Posterior vena cava (tissue), 2 donors: ENCODE measurements around the gene ACTR6. TPM values are rescaled to one million over a fixed set of nuclear protein-coding genes. Genes with fewer than 3 reads are reported as not detected.
A peak's percentile ranks its signal among the peaks of the same experiment; 100 is the strongest.
"Not testable (repeated sequence)": the region's sequence is repeated elsewhere in the genome, so short reads cannot be mapped to it uniquely, and the experiment has no call there.

Experiments
- DNase-seq: peaks from one replicate; pipeline ENCODE4 v3.0.0-alpha.2; 2020; ENCODE audit warnings: low spot score
- intact Hi-C, 2 donors: fragments of 100-400 bp; cut with DNase I; formaldehyde crosslinking; loops; one replicate each; pipeline versions ENCODE4 v1.14.1 to v1.14.2; 2022 to 2023
- microRNA-seq, 2 donors: library from miRNA; unstranded; fragments of <30 nt; microRNA quantifications; one replicate each; pipeline ENCODE4 v1.2.0, GENCODE V29; 2020 to 2021; ENCODE audit warnings: borderline microRNAs expressed in 2 of 2
- total RNA-seq, 2 donors: library from RNA; stranded (reverse); fragmentation: NEBNext Ultra II Directional; extraction: Animal tissue kit (Norgen Biotek cat#: 25700); gene quantifications; one replicate each; pipeline ENCODE4 v1.2.1, GENCODE V29; 2021
- donor health status: DM: yes; HTN: yes; CAD: no.
- donor health status: DM: yes; HTN: yes; CAD: no.

The ACTR6 gene
- total RNA-seq, 2 donors from 2014 or later = 26.5 to 32.8 TPM

GRCh38 chr12:100249941-100250340 is 49.3 kb downstream of the ACTR6 start:
- DNase-seq = no peak
- intact Hi-C loops = no loop called here

- intact Hi-C loops = no loop called here
- DNase-seq = no peak
These were observed 51.3 kb downstream of the ACTR6 start for GRCh38 chr12:100251917-100252316.

GRCh38 chr12:100253437-100253836 is 52.8 kb downstream of the ACTR6 start:
- intact Hi-C loops = no loop called here
- no peak for DNase-seq

GRCh38 chr12:100254876-100255275 is 54.3 kb downstream of the ACTR6 start:
- intact Hi-C loops = no loop called here
- no peak for DNase-seq

- intact Hi-C loops = no loop called here
- no peak for DNase-seq
These were observed 57.5 kb downstream of the ACTR6 start for GRCh38 chr12:100258127-100258526.

- DNase-seq = peak; percentile 45
- intact Hi-C loops = no loop called here
These were observed 62.5 kb downstream of the ACTR6 start for GRCh38 chr12:100263131-100263530.

GRCh38 chr12:100265107-100265506 is 64.5 kb downstream of the ACTR6 start:
- intact Hi-C loops, DNase-seq: not testable (repeated sequence)

- intact Hi-C loops = no loop called here
These were observed 65.3 kb downstream of the ACTR6 start for GRCh38 chr12:100265732-100266584.

GRCh38 chr12:100266585-100266834 is 65.9 kb downstream of the ACTR6 start:
- intact Hi-C loops = no loop called here
- no peak for DNase-seq

More at GRCh38 chr12:100265732-100266584, 65.3 kb downstream of the ACTR6 start:
- no peak for DNase-seq

- intact Hi-C loops = no loop called here
- DNase-seq = peak; percentile 99
These were observed 66.4 kb downstream of the ACTR6 start, which contains the start of the genes DEPDC4 and SCYL2 for GRCh38 chr12:100266835-100267602. Gene DEPDC4, minus strand, starts transcription at chr12:100267079. Its CDS starts 3 bp downstream, at chr12:100267076. Gene SCYL2, plus strand, starts transcription at chr12:100267177. Its CDS starts 15,794 bp downstream, at chr12:100282971.

GRCh38 chr12:100267603-100268281 is 67.1 kb downstream of the ACTR6 start:
- DNase-seq = no peak
- intact Hi-C loops = no loop called here

- intact Hi-C loops = no loop called here
These were observed 68.4 kb downstream of the ACTR6 start for GRCh38 chr12:100268835-100269564.

GRCh38 chr12:100273782-100274181 is 73.2 kb downstream of the ACTR6 start:
- intact Hi-C loops = no loop called here
- DNase-seq = no peak

More at GRCh38 chr12:100268835-100269564, 68.4 kb downstream of the ACTR6 start:
- no peak for DNase-seq

Small RNA genes within 50 kb of the gene (microRNA-seq; reads per million reads assigned to microRNA genes)
- 0 reads per million in 2 donors for gene MIR1827

Other genes with a start within 250 kb of the ACTR6 start
- 10 to 100 TPM; 32.7 to 37.1 TPM for gene ANKS1B, start 215.9 kb upstream of the ACTR6 start, total RNA-seq
- gene BLTP3B, start 57.9 kb upstream of the ACTR6 start, total RNA-seq = 10 to 100 TPM; 45.0 to 88.6 TPM
- under 1 TPM in 1 of 2 donors, not detected in 1; 0.48 TPM for gene DEPDC4, start 66.3 kb downstream of the ACTR6 start, total RNA-seq
- gene SCYL2, start 66.4 kb downstream of the ACTR6 start, total RNA-seq = 10 to 100 TPM; 40.4 to 55.1 TPM
- not detected for gene SLC17A8, start 156.3 kb downstream of the ACTR6 start, total RNA-seq